Transverse colon (tissue), 4 donors: ENCODE results near the gene HOXA2. TPM values are rescaled to one million over a fixed set of nuclear protein-coding genes. Genes with fewer than 3 reads are reported as not detected.
A peak's percentile ranks its signal among the peaks of the same experiment; 100 is the strongest.

Experiments
- DNase-seq: peaks from one replicate; pipeline ENCODE4 v3.0.0-alpha.2; 2019
- H3K27ac ChIP-seq, 4 donors: fragments of 200-600 bp; sonication (generic); 2 replicates each; pipeline ENCODE4 v1.5.1; 2016 to 2018; ENCODE audit warnings: inconsistent platforms in 4 of 4
- H3K27me3 ChIP-seq: fragments of 200-600 bp; sonication (generic); 2 replicates; pipeline ENCODE4 v1.5.1; 2017; ENCODE audit warnings: inconsistent platforms
- H3K36me3 ChIP-seq, 4 donors: fragments of 200-600 bp; sonication (generic); 2 replicates each; pipeline ENCODE4 v1.5.1; 2017 to 2019; ENCODE audit warnings: inconsistent platforms in 4 of 4
- H3K4me1 ChIP-seq, 4 donors: fragments of 200-600 bp; sonication (generic); 2 replicates each; pipeline ENCODE4 v1.5.1; 2017 to 2020; ENCODE audit warnings: inconsistent platforms in 4 of 4
- H3K4me3 ChIP-seq, 4 donors: fragments of 200-600 bp; sonication (generic); 1 replicate in 1 of 4; 2 replicates in 3 of 4; pipeline versions ENCODE4 v1.5.1 to v1.6.1; 2017 to 2019; ENCODE audit warnings: inconsistent platforms in 4 of 4
- H3K9me3 ChIP-seq, 2 donors: fragments of 200-600 bp; sonication (generic); 2 replicates each; pipeline ENCODE4 v1.5.1; 2017 to 2019; ENCODE audit warnings: inconsistent platforms in 2 of 2
- CTCF ChIP-seq, 5 experiments: fragments of 200-600 bp in 3 of 5; fragments of 450-650 bp in 2 of 5; sonication (generic) in 3 of 5; IDR thresholded peaks; 1 replicate in 2 of 5; 2 replicates in 3 of 5; pipeline ENCODE4 v1.5.1; 2016 to 2017; ENCODE audit warnings: antibody characterized with exemption in 5 of 5, inconsistent platforms in 3 of 5, mild to moderate bottlenecking in 2 of 5, moderate library complexity in 1 of 5
- EP300 ChIP-seq: sonication (generic); formaldehyde crosslinking; IDR thresholded peaks from one replicate; pipeline ENCODE4 v1.6.1; 2017; ENCODE audit warnings: antibody characterized with exemption, low read depth
- POLR2A ChIP-seq: fragments of 450-650 bp; IDR thresholded peaks from one replicate; pipeline ENCODE4 v1.6.1; 2016; ENCODE audit warnings: antibody characterized with exemption, mild to moderate bottlenecking, moderate library complexity
- POLR2AphosphoS5 ChIP-seq, 3 donors: sonication (generic); formaldehyde crosslinking; IDR thresholded peaks; one replicate each; pipeline ENCODE4 v1.6.1; 2016; ENCODE audit warnings: antibody characterized with exemption in 3 of 3
- WGBS, 2 donors: methylation state at CpG; one replicate each; pipeline ENCODE4 v1.1.5; 2018; ENCODE audit warnings: low coverage in 1 of 2; 5-methylcytosine and 5-hydroxymethylcytosine counted together
- in situ Hi-C, 4 donors: fragments of 200-750 bp; cut with MboI; loops; one replicate each; pipeline versions ENCODE4 v1.15.0 to v1.15.1; 2017; ENCODE audit warnings: low sequenced_read_pairs in 3 of 4, low pct_ligation_motif_present in 1 of 4, low pct_unique_long_range_greater_than_20kb in 1 of 4
- intact Hi-C: fragments of 100-400 bp; cut with DNase I; formaldehyde crosslinking; loops from one replicate; pipeline ENCODE4 v1.15.1; 2023; ENCODE audit warnings: low total_unique reads
- total RNA-seq, 4 donors: library from RNA; depleted of rRNA; stranded (reverse); fragments of >200 nt; gene quantifications; one replicate each; pipeline ENCODE4 v1.1.0, GENCODE V29; 2016

Gene HOXA2
- total RNA-seq, 4 donors from 2014 or later: 2.7 to 16.1 (median 5.2) TPM

- Histone ChIP-seq H3K36me3 (no peaks in the 10 kb centered on the region), H3K4me1 (peaks cover 19 to 49% (median 43%) of the 10 kb centered on the region in 4 donors), H3K27me3 (no peaks in the 10 kb centered on the region), H3K27ac (peak overlapping the region; percentile 90 to 96 (median 92)), H3K9me3 (no peaks in the 10 kb centered on the region), H3K4me3 (peak overlapping the region; percentile 57 to 97 (median 64))
- in situ Hi-C loops: loop anchor here in 1 of 4 donors (10.0 kb wide), 1 partner anchor 242 kb away; no protein-coding TSS in a partner anchor
- 0% methylated on average over 2 to 39 of the region's 41 CpGs for WGBS, 2 donors
- intact Hi-C loops: loop anchor here (10.0 kb wide), 1 partner anchor 242 kb away; no protein-coding TSS in a partner anchor
- peak; percentile 52 for DNase-seq
- TF ChIP-seq CTCF (IDR thresholded peaks at IDR 0.05) (no peak), EP300 (no peak), POLR2A (no peak), POLR2AphosphoS5 (IDR thresholded peaks at IDR 0.05) (peak; percentile 20 to 68 (median 44))
Observed at GRCh38 chr7:27096768-27097514, 5.5 kb downstream of the HOXA2 start.

DNA sequence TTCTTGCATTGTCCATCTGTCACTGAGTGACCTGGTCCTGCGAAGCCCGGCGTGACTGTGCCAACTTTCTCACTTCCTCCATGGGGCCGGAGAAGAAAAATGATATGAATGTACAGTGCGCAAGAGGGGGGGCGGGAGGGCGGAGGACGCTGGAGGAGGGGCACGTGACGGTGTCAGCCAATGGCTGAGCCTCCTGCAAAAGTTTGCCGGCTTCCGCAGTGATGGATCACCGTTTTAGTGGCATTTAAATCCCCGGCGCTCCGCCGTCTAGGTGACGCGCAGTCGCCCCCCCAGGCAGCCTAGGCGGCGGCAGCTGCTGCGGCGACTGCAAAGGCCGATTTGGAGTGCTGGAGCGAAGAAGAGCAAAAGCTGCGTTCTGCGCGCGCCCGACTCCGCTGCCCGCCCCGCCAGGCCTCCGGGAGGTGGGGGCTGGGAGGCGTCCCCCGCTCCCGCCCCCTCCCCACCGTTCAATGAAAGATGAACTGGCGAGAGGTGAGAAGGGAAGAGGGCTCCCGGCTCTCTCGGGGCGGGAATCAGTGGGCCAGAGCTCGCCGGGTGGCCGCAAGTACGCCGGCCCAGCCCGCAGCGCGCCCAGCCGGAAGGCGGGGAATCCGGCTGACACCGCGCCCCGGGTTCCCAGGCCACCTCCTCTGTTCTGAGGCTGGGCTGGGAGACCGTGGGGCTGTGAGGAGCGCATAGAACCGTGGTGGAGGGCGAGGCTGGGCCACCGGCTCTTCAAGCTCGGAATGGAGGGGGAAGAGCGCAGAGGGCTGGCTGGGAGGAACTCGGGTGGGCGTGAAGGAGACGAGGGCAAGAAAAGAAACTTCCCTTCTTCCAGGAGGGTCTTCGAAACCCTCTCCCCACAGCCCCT lies 6.4 kb downstream of the HOXA2 start, which contains the start of gene HOXA1:
TSS of gene HOXA1 (minus strand) at position 104 of the 871 bp plus-strand sequence. CDS start at position 16, 88 bp downstream.
- H3K9me3 ChIP-seq: no peaks in the 10 kb centered on the region
- DNase-seq: peak; percentile 90
- H3K27me3 ChIP-seq: no peaks in the 10 kb centered on the region
- in situ Hi-C loops (loop anchor here in 1 of 4 donors (10.0 kb wide), 1 partner anchor 241 kb away; no protein-coding TSS in a partner anchor), intact Hi-C loops (loop anchor here (10.0 kb wide), 1 partner anchor 241 kb away; no protein-coding TSS in a partner anchor)
- 0 to 1% methylated on average over 5 to 67 of the region's 68 CpGs for WGBS, 2 donors
- H3K27ac ChIP-seq: peak within 1 kb of the TSS; percentile 90 to 96 (median 92)
- peak; percentile 89 to 94 (median 94) for TF ChIP-seq POLR2AphosphoS5 (IDR thresholded peaks at IDR 0.05)
- peak; percentile 92 for TF ChIP-seq POLR2A
- TF ChIP-seq EP300: no peak
- no peak for TF ChIP-seq CTCF (IDR thresholded peaks at IDR 0.05)
- peak within 1 kb of the TSS; percentile 57 to 97 (median 64) for H3K4me3 ChIP-seq
- no peaks in the 10 kb centered on the region for H3K36me3 ChIP-seq
- peaks cover 19 to 46% (median 41%) of the 10 kb centered on the region in 4 donors for H3K4me1 ChIP-seq

- WGBS, 2 donors: 27 to 91% methylated on average over 4 to 30 of the region's 33 CpGs
- peak overlapping the region; percentile 12 to 97 (median 64) for H3K4me3 ChIP-seq
- intact Hi-C loops (loop anchor here (10.0 kb wide), 1 partner anchor 240 kb away; no protein-coding TSS in a partner anchor), in situ Hi-C loops (loop anchor here in 1 of 4 donors (10.0 kb wide), 1 partner anchor 240 kb away; no protein-coding TSS in a partner anchor)
- H3K27ac ChIP-seq: peak overlapping the region; percentile 90 to 96 (median 92)
- peaks cover 19 to 39% (median 33%) of the 10 kb centered on the region in 4 donors for H3K4me1 ChIP-seq
- no peak for TF ChIP-seq EP300
- H3K36me3 ChIP-seq: no peaks in the 10 kb centered on the region
- DNase-seq: no peak
- no peaks in the 10 kb centered on the region for H3K9me3 ChIP-seq
- H3K27me3 ChIP-seq: peaks cover 7% of the 10 kb centered on the region
Observed at GRCh38 chr7:27095050-27095896, 7.2 kb downstream of the HOXA2 start.
